HEK293T (cell line): ENCODE measurements around the gene SIGLEC7.

ENCODE experiments used
- BHLHE40 ChIP-seq: fragments of 450-650 bp; IDR thresholded peaks from 2 replicates; pipeline ENCODE4 v1.6.1; 2016; ENCODE audit warnings: mild to moderate bottlenecking, moderate library complexity, borderline replicate concordance
- ELF4 ChIP-seq: fragments of 450-650 bp; IDR thresholded peaks from 2 replicates; pipeline ENCODE4 v1.6.1; 2017; ENCODE audit warnings: antibody characterized with exemption
- FOXK2 ChIP-seq: fragments of 450-650 bp; IDR thresholded peaks from 2 replicates; pipeline ENCODE4 v1.6.1; 2016; ENCODE audit warnings: mild to moderate bottlenecking
- FOXM1 ChIP-seq: fragments of 450-650 bp; IDR thresholded peaks from 2 replicates; pipeline ENCODE4 v1.6.1; 2017; ENCODE audit warnings: mild to moderate bottlenecking, borderline replicate concordance
- SP1 ChIP-seq: fragments of 450-650 bp; IDR thresholded peaks from 2 replicates; pipeline ENCODE4 v1.6.1; 2017
- SUZ12 ChIP-seq: fragments of 450-650 bp; IDR thresholded peaks from 2 replicates; pipeline ENCODE4 v1.6.1; 2016; ENCODE audit warnings: mild to moderate bottlenecking
- TARDBP ChIP-seq: fragments of 450-650 bp; IDR thresholded peaks from 2 replicates; pipeline ENCODE4 v1.6.1; 2016
- TF ChIP-seq, protein P1 (sequence below): fragments of 450-650 bp; IDR thresholded peaks from 2 replicates; pipeline ENCODE4 v1.6.1; 2016

GRCh38 chr19:51093510-51094345 is 48.4 kb upstream of the SIGLEC7 start:
- TF ChIP-seq ELF4 = no peak
- TF ChIP-seq TARDBP = no peak
- no peak for TF ChIP-seq SUZ12
- no peak for TF ChIP-seq SP1
- no peak for TF ChIP-seq FOXM1
- TF ChIP-seq BHLHE40 = no peak
- TF ChIP-seq, protein P1, sequence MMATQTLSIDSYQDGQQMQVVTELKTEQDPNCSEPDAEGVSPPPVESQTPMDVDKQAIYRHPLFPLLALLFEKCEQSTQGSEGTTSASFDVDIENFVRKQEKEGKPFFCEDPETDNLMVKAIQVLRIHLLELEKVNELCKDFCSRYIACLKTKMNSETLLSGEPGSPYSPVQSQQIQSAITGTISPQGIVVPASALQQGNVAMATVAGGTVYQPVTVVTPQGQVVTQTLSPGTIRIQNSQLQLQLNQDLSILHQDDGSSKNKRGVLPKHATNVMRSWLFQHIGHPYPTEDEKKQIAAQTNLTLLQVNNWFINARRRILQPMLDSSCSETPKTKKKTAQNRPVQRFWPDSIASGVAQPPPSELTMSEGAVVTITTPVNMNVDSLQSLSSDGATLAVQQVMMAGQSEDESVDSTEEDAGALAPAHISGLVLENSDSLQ = no peak
- no peak for TF ChIP-seq FOXK2
